Measurements from ENCODE around the gene SPOCK1.

- TF ChIP-seq GATA2 (IDR thresholded peaks at IDR 0.05; ENCODE audit: low read depth, low read length) (no peak), GATA3 (IDR thresholded peaks at IDR 0.05; ENCODE audit: low read depth, low read length) (no peak)
Measured at GRCh38 chr5:137035480-137035878, 463.6 kb downstream of the SPOCK1 start.

Data from SH-SY5Y (cell line).